ENCODE measurements around the gene PADI6.

DNA sequence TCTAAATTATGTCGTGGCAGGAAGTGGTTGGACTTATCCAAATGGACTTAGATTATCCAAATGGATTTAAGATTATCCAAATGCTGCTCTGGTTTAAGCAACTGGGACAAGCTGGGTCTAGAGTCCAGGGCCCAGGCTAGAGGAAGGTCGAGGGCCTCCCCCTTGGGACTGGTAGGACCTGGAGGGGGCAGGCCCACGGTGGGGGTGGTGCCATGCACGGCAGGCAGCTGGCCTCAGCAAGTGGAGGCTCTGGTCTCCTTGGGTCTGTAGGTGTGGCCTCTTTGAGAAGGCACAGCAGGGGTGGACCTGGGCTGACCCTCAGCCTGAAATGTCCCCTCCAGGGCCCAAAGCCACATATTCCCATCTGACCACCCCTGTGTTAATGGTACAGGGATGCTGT is 29.8 kb downstream of the PADI6 start:
- TF ChIP-seq, protein P1, sequence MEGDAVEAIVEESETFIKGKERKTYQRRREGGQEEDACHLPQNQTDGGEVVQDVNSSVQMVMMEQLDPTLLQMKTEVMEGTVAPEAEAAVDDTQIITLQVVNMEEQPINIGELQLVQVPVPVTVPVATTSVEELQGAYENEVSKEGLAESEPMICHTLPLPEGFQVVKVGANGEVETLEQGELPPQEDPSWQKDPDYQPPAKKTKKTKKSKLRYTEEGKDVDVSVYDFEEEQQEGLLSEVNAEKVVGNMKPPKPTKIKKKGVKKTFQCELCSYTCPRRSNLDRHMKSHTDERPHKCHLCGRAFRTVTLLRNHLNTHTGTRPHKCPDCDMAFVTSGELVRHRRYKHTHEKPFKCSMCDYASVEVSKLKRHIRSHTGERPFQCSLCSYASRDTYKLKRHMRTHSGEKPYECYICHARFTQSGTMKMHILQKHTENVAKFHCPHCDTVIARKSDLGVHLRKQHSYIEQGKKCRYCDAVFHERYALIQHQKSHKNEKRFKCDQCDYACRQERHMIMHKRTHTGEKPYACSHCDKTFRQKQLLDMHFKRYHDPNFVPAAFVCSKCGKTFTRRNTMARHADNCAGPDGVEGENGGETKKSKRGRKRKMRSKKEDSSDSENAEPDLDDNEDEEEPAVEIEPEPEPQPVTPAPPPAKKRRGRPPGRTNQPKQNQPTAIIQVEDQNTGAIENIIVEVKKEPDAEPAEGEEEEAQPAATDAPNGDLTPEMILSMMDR (IDR thresholded peaks at IDR 0.05): no peak
- TF ChIP-seq EZH2 (IDR thresholded peaks at IDR 0.05; ENCODE audit: borderline replicate concordance, insufficient read depth, low read depth, low read length, poor library complexity, severe bottlenecking): no peak

Data from B cell (primary cell).